ENCODE results near the gene MKRN2.

GRCh38 chr3:12591997-12592715, 35.3 kb downstream of the MKRN2 start:
- no peak for TF ChIP-seq CTCF (conservative IDR thresholded peaks at IDR 0.05 in 1 of 2, IDR thresholded peaks at IDR 0.05 in 1 of 2; ENCODE audit: extremely low read depth in 1 of 2, insufficient read depth in 1 of 2, low read depth in 1 of 2, low read length in 2 of 2)
- no peak for TF ChIP-seq EZH2 (IDR thresholded peaks at IDR 0.05; ENCODE audit: borderline replicate concordance, low read length)
